ENCODE measurements around the gene ULK3. TPM values are rescaled to one million over a fixed set of nuclear protein-coding genes. Genes with fewer than 3 reads are reported as not detected.

ULK3 gene
- total RNA-seq, 1 experiment from 2014 or later = 47.6 TPM

Small RNA genes within 50 kb of the gene (small RNA-seq; reads per million reads assigned to genes)
- 0 reads per million in 2 experiments for gene CPLX3
- 0 reads per million in 2 experiments for gene MIR4513
- 0 to 0.19 reads per million in 2 experiments for gene MIR6882

Other genes with a start within 250 kb of the ULK3 start
- gene CLK3, start 227.3 kb downstream of the ULK3 start, total RNA-seq (2014; rRNA removed; shearing (Covaris generic)) = 44.4 and 53.2 TPM in 2 replicates
- gene EDC3, start 147.1 kb downstream of the ULK3 start, total RNA-seq (2014; rRNA removed; shearing (Covaris generic)) = 6.8 and 10.2 TPM in 2 replicates
- gene CYP1A1, start 117.6 kb downstream of the ULK3 start, total RNA-seq (2014; rRNA removed; shearing (Covaris generic)) = 2.7 and 5.7 TPM in 2 replicates
- not detected in 2 replicates for gene CYP1A2, start 94.3 kb downstream of the ULK3 start, total RNA-seq (2014; rRNA removed; shearing (Covaris generic))
- gene CSK, start 61.1 kb downstream of the ULK3 start, total RNA-seq (2014; rRNA removed; shearing (Covaris generic)) = 20.7 and 21.5 TPM in 2 replicates
- gene LMAN1L, start 30.3 kb downstream of the ULK3 start, total RNA-seq (2014; rRNA removed; shearing (Covaris generic)) = not detected in 2 replicates
- gene CPLX3, start 16.5 kb downstream of the ULK3 start, total RNA-seq (2014; rRNA removed; shearing (Covaris generic)) = not detected in 2 replicates
- gene SCAMP2, start 30.2 kb upstream of the ULK3 start, total RNA-seq (2014; rRNA removed; shearing (Covaris generic)) = 14.2 and 24.4 TPM in 2 replicates
- 70.2 and 93.5 TPM in 2 replicates for gene MPI, start 46.9 kb upstream of the ULK3 start, total RNA-seq (2014; rRNA removed; shearing (Covaris generic))
- 38.4 and 41.2 TPM in 2 replicates for gene FAM219B, start 63.7 kb upstream of the ULK3 start, total RNA-seq (2014; rRNA removed; shearing (Covaris generic))
- gene COX5A, start 94.9 kb upstream of the ULK3 start, total RNA-seq (2014; rRNA removed; shearing (Covaris generic)) = 124 and 133 TPM in 2 replicates
- 1.4 and 1.9 TPM in 2 replicates for gene RPP25, start 113.6 kb upstream of the ULK3 start, total RNA-seq (2014; rRNA removed; shearing (Covaris generic))
- gene SCAMP5, start 152.4 kb upstream of the ULK3 start, total RNA-seq (2014; rRNA removed; shearing (Covaris generic)) = 3.4 and 5.4 TPM in 2 replicates
- 12.0 and 12.1 TPM in 2 replicates for gene PPCDC, start 180.4 kb upstream of the ULK3 start, total RNA-seq (2014; rRNA removed; shearing (Covaris generic))

Measured in SK-MEL-5 (cell line).